Fibroblast of peridontal ligament (primary cell): ENCODE measurements around the gene COPA.
A peak's percentile ranks its signal among the peaks of the same experiment; 100 is the strongest.
"Not testable (repeated sequence)": the region's sequence is repeated elsewhere in the genome, so short reads cannot be mapped to it uniquely, and the experiment has no call there.

Experiments
- DNase-seq: peaks from one replicate; pipeline ENCODE4 v3.0.0-alpha.2; 2010; ENCODE audit errors: extremely low read depth

Gene COPA

DNA sequence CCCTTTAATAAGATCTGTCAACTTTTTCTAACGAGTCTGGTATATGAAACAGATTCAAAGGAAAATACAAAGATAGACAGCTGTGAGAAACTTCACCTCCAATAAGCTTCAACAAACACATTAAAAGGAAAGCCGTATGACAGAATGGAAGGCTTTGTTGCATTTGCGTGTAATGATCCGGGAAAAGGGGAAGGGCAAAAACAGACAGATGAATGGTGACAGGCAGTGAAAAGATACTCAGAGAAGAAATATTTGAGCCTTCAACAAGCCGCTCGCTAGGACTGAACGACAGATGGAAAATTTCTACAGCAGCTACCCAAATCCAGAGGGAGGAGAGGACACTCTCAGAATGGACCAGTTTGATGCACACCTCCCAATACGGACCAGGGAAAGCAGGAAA lies 14.9 kb downstream of the COPA start:
- DNase-seq: no peak

DNA sequence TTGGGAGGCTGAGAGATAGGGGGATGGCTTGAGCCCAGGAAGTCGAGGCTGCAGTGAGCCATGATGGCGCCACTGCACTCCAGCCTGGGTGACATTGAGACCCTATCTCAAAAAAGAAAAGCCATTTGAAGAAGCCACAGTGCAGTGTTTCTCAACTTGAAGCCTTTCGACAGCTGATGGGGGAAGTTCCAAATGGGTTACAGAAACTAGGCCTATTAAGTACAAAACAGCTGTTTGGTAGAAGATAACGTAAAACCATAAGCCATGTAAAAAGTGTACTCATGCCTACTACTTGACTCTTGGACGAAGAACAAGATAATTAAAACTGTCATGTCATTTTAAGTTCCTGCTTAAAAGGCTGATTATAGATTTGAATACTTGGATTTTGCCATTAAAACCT lies 16.6 kb downstream of the COPA start:
- no peak for DNase-seq

DNA sequence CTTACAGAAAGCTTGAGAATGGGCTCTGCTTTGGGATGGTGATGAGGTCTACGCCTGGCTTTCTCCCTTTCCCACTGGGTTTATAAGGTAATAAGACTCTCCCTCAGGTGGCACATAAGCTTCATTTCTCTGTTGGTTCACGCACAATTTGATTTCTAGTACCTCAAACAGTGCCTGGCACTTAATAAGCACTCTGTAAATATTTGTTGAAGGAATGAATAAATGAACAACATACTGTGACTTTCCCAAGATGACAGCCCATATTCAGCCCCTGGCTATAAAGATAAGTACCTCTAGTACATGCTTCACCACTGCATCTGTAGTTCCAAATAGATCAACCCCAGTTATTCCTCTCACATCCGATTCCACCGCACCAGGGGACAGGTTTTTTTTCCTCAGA lies 17.8 kb downstream of the COPA start:
- DNase-seq: no peak

DNA sequence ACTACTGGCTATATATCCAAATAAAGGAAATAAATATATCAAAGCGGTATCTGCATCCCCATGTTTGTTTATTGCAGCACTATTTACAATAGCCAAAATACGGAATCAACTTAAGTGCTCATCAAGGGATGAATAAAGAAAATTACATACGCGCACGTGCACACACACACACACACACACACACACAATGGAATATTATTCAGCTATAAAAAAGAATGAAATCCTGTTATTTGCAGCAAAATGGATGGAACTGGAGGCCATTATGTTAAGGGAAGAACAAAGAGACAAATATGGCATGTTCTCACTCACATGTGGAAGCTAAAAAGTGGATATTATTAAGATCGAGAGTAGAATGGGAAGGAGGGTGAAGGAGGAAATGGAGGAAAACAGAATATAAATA lies 20.2 kb downstream of the COPA start:
- no peak for DNase-seq

DNA sequence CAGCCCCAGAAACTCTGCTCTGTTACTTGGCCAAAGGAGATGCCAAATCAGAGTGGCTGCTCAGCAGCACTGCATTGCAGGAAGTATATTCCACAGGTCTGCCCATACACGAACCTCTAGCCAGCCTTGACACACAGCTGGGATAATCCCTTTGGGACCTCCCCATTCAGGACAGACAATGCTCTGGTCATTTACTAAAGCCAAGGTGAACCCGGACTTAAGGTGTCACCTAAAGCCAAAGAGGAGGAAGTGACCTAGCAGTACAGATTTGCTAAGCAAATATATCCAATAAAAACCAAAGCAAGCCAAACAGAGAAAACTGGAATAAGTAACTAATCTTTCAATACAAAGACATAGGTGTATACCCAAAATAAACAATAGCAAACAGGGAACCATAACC lies 27.7 kb downstream of the COPA start:
- DNase-seq: no peak

DNA sequence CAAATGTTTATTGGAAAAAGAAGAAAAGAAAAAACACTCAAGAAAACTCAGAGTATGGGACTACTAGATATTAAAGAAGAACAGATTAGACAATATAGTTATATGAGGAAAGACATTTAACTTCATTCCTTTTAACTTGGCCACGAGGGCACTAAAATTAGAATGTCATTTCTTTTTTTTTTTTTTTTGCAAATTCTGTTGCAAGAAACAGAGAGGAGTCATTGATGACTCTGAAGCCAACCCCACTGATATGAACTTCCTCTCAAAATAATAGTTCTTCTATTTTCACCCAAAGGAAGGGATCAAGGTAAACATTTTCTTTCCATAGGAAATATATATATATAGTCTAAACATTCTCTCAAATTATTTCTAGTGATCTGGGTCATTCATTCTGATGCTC lies 33.5 kb downstream of the COPA start:
- DNase-seq: peak; percentile 9

DNA sequence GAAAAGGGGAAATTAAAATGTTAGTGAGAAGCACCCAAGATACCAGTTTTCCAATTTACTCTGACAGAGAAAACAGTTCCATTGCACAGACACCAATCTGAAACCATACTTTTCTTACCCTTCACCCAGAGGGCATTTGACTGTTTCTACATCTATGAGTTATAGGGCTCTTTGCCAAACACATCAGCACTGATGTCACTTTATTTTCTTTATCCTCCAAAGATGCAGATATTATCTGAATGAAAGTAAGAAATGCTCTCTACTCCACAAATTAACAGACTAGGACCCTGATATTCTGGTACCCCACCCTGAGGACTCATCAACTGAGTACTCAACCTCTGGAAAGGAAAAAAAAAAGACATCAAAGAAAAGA lies 33.9 kb downstream of the COPA start:
- peak; percentile 54 for DNase-seq

DNA sequence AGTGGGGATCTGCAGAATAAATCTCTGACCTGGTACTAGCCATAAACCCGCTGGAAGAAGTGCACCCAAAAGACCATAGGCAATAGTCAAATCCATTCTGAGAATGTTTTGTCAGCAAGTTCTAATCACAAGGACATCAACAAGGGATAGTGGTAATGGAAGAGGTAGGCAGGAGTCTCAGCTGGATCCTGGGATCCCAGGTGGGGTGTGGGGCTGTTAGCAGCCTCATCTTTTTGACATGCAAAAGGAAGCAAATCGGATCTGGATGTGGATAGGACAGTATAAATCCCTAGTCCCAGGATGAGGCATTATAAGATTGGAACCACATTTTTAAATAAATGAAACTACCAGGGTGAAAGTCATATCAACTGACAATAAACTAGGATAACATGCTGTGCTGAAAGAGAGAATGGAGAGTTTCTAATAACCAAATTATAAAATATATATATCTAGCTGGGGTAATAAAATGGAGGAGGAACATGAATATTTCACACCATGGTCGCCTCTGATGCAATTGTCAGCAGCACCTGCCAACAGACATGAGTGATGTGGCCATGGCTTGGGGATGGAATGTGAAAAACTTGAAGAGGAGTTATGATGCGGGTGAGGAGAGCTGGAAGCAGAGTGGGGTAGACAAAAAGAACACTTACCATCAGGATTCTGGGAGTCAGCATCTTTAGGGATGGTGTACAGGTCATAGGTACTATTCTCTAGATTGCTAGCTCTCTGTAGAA lies 34.4 kb downstream of the COPA start:
- DNase-seq: no peak

DNA sequence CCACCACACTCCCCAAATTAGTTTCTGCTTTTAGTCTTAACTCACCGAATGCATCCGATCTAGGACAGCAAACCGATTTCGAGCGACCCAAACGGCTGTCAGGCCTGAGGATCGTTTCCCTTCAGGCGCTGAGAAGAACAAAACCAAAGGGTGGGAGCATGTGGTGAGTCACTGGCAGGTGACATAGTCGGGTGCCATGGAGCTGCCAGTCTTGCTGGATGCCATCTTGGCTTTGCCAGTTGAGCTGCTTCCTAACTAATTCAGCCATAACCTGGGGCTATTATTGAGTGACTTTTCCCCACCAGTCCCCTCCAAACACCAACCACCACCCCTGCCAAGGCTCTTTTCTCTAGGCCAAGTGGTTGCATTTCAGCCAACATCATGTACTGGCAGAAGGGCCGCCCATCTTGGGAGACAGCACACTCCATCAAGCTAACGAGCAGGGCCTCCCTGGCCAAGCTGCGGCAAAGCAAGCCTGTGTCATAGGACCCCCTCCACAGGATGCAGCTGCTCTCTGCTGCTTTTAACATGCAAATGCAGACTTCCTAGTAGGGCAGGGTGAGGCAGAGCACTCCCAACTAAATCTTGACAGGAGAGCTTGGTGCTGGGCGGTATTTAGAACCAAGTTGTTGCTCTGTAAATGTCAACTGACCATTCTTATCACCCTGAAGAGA lies 35.8 kb downstream of the COPA start:
- DNase-seq: no peak

DNA sequence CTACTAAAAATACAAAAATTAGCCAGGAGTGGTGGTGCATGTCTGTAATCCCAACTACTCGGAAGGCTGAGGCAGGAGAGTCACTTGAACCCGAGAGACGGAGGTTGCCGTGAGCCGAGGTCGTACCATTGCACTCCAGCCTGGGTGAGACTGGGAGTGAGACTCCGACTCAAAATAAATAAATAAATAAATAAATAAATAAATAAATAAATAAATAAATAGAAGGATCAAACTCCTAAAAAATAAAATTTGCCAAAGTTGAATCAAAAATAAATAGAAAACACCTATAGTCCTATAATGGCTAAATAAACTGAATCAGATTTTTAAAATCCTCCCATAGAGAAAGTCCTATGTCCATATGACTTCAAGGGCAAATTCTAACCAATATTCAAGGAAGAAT lies 42.9 kb downstream of the COPA start:
- no peak for DNase-seq

DNA sequence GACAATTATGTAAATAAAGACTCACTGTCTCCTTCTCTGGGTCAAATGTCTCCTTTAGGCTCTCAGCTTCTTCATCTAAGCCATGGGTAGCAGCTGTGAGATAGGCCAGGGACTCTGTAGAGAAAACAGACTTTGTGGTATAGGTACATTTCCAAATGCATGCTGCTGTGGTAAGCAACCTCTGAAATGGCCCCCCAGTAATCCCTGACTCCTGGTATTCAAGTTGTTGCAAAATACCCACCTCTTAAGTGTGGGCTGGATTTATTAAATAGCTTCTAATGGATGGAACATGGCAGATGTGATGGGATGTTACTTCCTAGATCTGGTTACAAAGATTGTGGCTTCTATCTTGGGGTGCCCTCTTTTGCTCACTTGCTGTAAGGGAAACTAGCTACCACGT lies 47.0 kb downstream of the COPA start:
- DNase-seq: no peak

DNA sequence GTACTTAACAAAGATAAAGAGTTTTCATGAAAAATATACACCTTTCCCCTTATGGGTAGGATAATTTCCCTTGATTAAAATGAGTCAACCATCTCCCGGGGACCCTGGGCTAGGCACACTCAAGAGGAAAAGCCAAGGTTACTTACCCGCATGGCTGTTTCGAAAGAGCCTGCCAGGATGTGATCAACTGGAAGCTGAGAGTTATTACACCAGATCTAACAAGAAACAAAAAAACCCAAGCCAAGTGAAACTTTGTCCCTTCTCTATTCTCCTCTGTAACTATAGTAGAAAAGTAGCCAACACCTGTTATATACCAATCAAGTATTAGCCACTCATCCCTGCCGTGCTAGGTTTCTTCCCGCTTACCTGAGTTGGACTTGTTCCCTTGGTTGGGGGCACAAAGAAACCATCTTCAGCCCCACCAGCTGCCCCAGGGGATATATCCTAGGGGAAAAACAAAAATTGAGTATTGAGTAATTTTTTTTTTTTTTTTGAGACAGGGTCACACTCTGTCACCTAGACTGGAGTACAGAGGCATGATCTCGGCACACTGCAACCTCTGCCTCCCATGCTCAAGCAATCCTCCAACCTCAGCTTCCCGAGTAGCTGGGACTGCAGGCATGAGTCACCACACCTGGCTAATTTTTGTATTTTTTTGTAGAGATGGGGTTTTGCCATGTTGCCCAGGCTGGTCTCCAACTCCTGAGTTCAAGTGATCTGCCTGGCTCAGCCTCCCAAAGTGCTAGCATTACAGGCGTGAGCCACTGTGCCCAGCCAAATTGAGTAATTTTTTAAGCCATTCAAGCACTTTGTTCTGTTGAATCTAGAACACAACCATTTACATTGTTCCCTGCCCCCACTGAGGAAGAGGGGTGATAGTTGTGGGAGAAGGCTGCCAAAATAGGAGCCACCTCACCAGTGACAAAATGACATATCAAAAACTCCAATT lies 49.8 kb downstream of the COPA start:
- no peak for DNase-seq

DNA sequence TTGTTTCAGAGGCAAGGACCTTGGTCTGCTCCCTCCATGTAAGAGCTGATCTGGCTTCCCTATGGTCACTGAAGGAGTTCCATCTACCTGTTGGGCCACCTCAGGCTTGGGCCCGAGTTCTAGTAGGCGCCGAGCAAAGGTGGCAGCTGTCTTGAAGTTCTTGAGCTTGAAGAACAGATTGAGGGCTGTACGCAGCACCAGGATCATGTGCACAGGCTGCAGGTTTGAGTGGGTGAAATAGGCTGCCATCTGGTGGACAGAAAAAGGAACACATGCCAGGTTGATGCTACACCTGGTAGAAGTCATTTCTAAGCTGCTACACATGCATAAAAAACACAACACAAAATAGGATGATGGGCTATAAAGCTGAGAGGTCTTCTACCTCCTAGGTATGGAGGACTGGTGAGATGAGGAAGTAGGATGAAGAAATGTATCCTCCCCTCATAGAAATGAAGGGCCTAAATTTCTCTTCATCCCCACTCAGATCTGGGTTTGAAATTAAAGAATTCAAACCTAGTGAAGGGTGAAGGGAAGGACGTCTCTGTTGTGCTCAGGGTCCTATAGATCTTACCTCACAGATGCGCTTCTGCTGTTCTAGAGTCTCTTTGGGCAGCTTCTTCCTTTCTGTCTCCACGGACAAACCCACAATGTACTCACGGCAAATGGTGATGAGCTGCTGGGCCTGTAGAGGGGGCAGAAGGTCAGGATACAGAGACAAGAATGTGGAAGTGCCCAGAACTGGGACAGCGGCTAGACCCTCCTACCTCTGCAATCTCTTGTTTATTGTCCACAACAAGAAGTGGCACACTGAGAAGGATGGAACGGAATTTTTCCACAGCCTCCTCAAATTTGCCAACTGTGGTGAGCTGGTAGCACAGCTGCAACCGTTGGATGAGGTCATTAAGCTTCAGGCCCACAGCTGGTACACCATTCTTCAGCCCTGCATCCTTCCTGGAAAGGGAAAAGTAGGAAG lies 51.5 kb downstream of the COPA start:
- DNase-seq: peak; percentile 75

DNA sequence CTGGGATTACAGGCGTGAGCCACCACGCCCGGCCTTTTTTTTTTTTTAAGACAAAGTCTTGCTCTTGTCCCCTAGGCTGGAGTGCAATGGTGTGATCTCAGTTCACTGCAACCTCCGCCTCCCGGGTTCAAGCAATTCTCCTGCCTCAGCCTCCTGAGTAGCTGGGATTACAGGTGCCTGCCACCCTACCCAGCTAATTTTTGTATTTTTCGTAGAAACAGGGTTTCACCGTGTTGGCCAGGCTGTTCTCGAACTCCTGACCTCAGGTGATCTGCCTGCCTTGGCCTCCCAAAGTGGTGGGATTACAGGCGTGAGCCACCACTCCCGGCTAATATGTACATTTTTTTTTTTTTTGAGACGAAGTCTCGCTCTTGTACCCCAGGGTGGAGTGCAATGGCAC lies 55.3 kb downstream of the COPA start:
- not testable (repeated sequence) for DNase-seq

DNA sequence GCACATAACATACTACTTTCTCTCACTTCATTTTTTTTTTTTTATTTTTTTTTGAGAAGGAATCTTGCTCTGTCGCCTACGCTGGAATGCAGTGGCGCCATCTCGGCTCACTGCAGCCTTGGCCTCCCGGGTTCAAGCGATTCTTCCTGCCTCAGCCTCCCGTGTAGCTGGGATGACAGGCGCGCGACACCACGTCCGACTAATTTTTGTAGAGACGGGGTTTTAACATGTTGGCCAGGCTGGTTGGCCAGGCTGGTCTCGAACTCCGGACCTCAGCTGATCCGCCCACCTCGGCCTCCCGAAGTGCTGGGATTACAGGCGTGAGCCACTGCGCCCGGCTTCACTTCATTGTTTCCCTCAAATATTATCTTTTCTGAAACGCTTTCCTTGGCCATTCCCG lies 57.5 kb downstream of the COPA start:
- no peak for DNase-seq

DNA sequence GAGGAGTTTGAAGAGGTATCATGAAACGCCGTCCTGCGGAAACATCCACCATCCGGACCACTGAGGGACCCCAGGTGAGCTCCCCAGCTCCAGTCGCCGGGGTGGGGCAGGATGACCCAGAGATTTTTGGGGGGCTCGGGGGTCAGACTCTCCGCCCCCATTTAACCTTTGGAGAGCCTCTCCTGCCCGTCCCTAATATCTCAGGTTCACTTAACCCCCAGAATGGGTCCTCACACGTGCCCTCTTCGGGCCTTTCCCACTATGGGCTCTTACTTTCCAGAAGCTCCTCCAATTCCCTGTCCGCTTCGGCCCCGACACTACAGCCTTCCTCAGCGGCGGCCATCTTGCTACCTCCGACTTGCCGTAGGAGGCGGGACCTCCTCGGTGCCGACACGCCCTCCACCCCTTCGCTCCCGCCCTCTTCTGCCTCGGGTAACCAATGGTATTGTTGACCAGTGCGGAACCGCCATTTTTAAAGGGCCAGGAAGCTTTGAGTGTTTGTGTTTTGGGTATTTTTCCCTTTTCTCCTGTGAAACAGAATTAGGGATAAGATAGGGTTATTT lies 58.2 kb downstream of the COPA start, which contains the start of gene PEX19:
Gene PEX19 (minus strand): TSS at position 352 of the 563 bp plus-strand sequence. CDS start 9 bp downstream, at position 343.
- DNase-seq: peak; percentile 91

DNA sequence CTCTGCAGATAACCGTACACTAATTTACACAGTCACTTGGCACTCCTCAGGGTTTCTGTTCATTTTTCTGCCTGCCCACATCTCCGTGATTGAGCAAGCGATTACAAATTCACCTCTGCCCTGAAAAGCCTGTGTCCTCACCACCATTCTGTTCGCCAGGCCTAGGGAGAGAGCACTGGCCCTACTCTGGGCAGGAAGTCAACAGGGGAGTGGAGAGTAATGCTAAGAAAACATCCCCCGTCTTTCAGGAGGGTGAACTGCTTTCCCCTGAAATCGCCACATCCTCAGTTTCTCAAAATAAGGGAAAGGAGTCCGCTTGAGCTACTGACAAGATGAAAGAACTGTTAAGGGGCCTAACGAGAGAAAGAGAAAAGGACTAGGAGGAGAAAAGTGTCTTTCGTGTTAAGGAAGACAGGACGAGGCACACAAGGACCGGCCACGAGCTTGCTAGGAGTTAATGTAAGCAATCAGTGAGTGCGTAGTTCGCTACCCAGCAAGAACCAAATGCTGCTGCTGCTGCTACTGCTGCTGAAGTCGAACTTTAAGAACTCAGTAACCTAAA lies 58.7 kb downstream of the COPA start:
- DNase-seq: peak; percentile 84

DNA sequence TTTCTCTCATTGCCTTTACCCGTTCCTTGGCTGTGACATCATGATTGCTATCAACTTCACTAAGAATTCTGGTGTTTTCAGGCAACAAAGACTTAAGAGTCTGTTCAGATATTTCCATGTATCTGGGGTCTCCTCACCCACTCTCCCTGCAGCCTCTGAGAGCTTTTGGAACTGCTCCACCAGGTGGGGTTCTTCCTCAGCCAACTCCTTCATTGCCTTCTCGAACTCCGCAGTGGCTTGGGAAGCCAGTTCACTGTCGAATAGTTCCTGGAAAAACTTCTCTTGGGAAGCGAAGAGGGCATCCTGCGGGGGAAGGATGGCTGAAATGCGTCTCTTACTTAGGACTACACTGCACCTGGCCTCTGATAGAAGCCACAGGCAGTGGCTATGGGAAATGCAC lies 60.2 kb downstream of the COPA start:
- no peak for DNase-seq

DNA sequence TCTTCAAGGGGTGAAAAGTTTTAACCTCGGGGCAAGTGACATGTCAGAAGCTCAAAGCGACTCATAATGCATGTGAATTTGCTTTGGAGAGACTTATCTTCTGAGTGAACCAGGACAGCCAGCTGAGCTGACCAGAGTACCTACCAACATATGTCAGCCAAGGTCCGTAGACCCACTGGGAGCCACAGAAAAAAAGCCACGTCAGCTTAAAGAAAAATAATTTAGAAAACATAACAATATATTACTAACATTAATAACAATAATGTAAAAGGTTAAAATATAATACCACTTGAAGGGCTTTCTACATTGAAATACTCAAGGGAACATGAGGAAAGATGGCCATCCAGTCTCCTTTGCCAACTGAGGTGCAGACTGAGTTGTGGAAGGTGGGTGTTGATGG lies 65.1 kb downstream of the COPA start:
- DNase-seq: no peak

DNA sequence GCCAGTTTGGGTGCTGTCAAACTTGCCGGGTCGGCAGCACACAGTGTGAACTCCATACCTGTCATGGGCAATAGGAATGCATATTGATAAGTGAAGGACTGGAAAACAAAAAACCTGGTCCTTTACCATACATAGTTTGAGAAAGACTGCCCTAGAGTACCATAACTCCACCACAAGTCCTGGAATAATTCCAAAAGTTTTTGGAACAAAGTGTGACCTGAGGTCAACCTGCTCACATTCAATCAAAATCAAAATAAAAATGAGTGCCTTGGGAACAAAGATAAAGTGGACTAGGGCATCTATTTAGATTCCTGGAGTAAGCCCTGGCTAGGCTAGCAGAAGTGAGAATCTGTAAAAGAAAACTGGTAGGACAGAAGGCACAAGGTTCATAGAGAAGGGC lies 65.7 kb downstream of the COPA start:
- DNase-seq: no peak

DNA sequence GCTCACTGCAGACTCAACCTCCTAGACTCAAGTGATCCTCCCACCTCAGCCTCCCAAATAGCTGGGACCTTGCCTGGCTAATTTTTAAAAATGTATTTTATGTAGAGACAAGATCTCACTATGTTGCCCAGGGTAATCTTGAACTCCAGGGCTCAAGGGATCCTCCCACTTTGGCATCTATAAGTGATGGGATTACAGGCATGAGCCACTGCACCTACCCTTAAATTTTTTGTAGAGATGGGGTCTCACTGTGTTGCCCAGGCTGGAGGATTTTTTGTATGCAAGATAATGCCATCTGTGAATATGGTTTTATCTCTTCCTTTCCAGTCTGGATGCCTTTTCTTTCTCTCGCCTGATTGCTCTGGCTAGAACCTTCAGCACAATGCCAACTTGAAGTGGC lies 72.0 kb downstream of the COPA start:
- no peak for DNase-seq
